ENCODE results near the gene TSPEAR.

- TF ChIP-seq CTCF (IDR thresholded peaks at IDR 0.05) (no peak), POLR2A (IDR thresholded peaks at IDR 0.05) (no peak), POLR2AphosphoS5 (IDR thresholded peaks at IDR 0.05) (no peak), EP300 (IDR thresholded peaks at IDR 0.05) (no peak)
These were observed 158.7 kb downstream of the TSPEAR start for GRCh38 chr21:44552681-44553080.
